GM18505 (cell line): ENCODE measurements around the gene WDFY4.
"Not testable (repeated sequence)": the region's sequence is repeated elsewhere in the genome, so short reads cannot be mapped to it uniquely, and the experiment has no call there.

Experiments
- ATAC-seq: cut with Tn5 transposase; IDR thresholded peaks from one replicate; pipeline ENCODE4 v1.9.1; 2021; ENCODE audit not compliant: unreplicated experiment
- POLR2A ChIP-seq: IDR thresholded peaks from 4 replicates; pipeline ENCODE4 v1.6.1; 2011; ENCODE audit warnings: borderline replicate concordance; ENCODE audit not compliant: insufficient read depth, insufficient read length; ENCODE audit errors: extremely low read depth

Gene WDFY4, protein sequence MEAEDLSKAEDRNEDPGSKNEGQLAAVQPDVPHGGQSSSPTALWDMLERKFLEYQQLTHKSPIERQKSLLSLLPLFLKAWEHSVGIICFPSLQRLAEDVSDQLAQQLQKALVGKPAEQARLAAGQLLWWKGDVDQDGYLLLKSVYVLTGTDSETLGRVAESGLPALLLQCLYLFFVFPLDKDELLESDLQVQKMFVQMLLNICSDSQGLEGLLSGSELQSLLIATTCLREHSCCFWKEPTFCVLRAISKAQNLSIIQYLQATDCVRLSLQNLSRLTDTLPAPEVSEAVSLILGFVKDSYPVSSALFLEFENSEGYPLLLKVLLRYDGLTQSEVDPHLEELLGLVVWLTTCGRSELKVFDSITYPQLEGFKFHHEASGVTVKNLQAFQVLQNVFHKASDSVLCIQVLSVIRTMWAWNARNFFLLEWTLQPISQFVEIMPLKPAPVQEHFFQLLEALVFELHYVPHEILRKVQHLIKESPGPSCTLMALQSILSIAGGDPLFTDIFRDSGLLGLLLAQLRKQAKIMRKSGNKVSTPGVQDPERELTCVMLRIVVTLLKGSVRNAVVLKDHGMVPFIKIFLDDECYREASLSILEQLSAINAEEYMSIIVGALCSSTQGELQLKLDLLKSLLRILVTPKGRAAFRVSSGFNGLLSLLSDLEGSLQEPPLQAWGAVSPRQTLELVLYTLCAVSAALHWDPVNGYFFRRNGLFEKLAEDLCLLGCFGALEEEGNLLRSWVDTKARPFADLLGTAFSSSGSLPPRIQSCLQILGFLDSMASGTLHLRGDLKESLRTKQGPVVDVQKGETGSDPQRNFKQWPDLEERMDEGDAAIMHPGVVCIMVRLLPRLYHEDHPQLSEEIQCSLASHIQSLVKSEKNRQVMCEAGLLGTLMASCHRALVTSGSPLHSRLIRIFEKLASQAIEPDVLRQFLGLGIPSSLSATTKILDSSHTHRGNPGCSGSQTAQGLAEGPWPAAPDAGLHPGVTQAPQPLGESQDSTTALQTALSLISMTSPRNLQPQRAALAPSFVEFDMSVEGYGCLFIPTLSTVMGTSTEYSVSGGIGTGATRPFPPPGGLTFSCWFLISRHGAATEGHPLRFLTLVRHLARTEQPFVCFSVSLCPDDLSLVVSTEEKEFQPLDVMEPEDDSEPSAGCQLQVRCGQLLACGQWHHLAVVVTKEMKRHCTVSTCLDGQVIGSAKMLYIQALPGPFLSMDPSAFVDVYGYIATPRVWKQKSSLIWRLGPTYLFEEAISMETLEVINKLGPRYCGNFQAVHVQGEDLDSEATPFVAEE (N-terminal part only)

DNA sequence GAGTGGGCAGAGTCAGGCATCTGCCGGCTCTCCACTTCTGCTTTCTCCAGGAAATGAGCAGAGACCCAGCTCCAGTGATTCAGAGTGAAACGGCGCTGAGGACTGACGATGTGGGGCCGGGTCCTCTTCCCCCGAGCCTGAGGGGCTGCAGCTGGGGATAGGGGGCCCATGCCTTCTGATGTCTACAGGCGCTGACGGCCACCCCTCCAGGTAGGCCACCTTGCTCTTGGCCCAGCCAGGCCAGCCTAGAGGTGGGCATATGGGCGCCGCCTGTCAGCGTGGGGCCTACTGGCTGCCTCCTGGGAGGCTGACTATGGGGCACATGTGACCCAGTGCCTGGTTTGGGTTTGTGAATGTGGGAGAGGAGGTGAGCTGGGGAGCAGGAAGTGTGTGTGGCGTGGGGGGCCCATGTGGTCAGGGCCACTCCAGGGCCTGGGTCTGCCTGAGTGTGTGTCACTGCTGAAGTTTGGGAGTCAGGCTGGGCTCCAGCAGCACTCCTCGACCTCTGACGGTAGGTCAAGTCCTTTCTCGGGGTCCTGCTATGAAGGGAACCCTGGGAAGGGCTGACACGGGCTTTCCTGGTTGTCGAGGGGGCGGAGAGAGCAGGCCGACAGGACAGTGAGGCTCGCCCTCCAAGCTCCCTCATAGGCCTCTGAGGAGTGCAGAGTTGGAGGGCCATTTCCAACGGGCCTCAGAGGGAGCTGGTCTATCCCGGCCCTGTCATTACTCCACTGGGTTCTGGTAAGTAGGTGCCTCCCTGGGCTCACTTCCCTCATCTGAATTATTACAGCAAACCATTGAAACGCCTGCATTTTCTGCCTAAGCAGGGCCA is at the start of gene WDFY4:
Gene WDFY4 (plus strand): TSS at position 82 of the 832 bp plus-strand sequence. CDS start 24,860 bp downstream, outside the sequence.
- peak; percentile 78 for TF ChIP-seq POLR2A
- peak; percentile 59 for ATAC-seq

DNA sequence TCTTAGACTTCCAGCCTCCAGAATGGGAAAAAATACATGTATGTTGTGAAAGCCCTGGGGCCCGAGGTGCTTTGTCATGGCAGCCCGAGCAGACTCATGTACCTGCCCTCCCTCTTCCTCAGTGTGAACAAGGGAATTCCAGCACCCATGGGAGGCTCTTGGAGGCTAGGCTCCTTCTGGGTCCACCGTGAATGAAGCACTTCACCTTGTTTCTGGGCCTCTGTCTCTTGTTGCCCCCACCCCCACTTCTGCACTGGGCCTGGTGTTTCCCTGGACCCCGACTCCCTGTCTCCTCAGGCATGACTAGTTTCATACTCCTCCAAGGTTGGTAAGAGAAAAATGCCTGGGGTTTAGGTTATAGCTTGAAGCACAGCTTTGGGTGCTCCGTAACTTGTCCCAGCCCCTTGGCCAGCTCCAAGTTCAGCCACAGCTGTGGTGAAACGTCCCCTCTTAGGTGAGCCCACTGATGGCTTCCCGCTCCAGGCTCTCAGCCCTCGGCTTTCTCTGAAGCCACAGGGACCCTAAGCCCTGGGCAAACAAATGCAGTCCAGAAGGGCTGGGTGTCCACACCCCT is 49.6 kb upstream of the WDFY4 start:
- ATAC-seq = no peak

GRCh38 chr10:48636231-48636630 is 48.4 kb upstream of the WDFY4 start:
- TF ChIP-seq POLR2A = no peak
- no peak for ATAC-seq

More for the DNA sequence above, 49.6 kb upstream of the WDFY4 start:
- no peak for TF ChIP-seq POLR2A

- TF ChIP-seq POLR2A = no peak
- ATAC-seq = no peak
Observed at GRCh38 chr10:48636901-48637300, 47.8 kb upstream of the WDFY4 start.

DNA sequence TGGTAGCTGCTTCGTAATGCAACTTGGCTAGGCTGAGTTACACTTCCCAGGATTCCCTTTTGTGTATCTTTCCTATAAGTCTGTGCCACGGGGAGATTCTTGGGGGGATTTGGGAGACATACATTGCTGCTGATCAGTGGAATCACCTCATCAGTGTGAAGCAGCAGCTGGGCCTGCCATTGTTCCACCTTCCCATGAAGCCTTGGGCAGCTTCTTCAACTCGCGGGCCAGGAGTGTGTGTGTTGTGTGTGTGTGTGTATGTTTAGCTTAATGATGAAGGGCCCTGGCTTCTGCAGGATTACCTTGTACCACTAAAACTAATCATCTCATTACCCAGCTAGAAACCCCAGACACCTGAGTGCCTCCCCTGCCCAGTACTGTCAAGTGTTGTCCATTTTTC is 46.5 kb upstream of the WDFY4 start:
- no peak for TF ChIP-seq POLR2A
- ATAC-seq = no peak

DNA sequence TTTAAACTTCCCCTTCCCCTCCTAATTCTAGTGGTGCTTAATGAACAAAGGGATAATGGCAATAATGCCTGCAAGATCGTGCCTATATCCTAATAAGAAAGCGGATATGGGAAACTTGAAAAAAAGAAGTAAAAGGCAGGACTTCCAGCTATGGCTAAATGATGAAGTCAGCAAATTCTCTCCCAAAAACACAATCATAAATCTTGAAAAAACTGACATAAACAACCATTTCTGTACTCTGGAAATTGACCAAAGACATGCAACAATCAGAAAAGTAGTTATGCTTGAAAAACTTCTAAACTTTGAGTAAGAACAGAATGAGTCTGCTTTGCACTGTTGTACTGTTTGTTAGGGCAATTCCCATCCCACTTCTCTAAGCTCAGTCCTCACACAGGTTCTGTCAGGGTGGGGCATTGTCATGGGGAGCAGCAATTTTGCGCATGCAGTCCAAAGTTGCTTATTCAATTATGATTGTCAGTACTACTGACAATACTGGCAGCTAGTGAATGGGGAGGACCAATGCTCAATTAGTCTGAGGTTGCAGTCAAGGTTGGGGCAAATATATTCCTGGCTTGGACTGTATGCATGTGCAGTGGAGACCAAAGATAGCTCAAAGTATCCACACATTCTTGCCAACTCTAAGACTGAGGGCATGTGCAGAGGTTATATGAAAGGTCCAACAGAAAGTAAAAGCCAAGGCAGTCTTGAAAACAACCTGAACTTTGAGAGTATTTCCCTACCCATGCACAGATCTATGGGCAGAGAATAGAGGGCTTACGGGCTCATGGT is 45.7 kb upstream of the WDFY4 start:
- ATAC-seq = no peak
- no peak for TF ChIP-seq POLR2A

DNA sequence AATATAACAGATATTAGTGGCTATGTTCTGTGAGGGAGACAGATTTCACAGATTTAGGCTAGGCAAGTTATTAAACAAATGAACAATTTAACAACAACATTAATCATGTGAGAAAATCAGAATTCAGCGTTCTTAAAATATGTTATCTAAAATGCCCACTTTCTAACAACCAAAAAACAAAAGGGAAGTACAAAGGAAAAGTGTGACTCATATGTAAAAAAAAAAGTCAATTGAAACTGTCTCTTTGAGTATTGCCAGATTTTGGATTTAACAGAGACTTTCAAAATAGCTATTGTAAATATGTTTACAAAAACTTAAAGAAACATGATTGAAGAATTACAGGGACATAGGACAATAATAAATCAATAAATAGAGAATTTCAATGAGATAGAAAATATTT is 45.0 kb upstream of the WDFY4 start:
- no peak for TF ChIP-seq POLR2A
- ATAC-seq = no peak

DNA sequence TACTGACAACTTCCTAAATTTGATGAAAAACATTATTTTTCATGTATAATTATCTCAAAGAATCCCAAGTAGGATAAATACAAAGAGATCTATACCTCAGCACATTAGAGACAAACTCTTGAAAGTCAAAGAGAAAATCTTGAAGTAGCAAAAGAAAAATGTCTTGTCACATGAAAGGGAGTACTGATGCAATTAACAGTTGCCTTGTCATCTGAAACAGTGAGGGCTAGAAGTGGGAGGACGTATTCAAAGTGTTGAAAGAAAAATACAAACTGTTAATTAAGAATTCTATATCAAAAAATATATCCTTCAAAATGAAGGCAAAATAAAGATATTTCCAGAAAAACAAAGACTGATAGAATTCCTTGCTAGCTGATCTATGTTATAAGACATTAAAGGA is 44.3 kb upstream of the WDFY4 start:
- no peak for ATAC-seq
- TF ChIP-seq POLR2A = no peak

DNA sequence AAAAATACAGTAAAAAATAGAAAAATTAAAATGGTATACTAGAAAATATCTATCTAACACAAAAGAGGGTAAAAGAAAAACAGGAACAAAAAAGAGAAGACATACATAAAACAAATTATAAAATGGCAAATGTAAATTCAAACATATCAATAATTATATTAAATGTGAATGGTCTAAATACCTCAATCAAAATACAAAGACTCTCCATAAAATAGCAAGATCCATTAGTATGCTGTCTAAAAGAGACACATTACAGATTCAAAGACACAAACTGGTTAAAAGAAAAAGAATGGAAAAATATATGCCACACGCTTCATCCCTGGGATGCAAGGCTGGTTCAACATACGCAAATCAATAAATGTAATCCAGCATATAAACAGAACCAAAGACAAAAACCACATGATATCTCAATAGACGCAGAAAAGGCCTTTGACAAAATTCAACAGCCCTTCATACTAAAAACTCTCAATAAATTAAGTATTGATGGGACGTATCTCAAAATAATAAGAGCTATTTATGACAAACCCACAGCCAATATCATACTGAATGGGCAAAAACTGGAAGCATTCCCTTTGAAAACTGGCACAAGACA is 43.5 kb upstream of the WDFY4 start:
- ATAC-seq = not testable (repeated sequence)

GRCh38 chr10:48645600-48645999 is 39.1 kb upstream of the WDFY4 start:
- ATAC-seq = no peak
- no peak for TF ChIP-seq POLR2A

DNA sequence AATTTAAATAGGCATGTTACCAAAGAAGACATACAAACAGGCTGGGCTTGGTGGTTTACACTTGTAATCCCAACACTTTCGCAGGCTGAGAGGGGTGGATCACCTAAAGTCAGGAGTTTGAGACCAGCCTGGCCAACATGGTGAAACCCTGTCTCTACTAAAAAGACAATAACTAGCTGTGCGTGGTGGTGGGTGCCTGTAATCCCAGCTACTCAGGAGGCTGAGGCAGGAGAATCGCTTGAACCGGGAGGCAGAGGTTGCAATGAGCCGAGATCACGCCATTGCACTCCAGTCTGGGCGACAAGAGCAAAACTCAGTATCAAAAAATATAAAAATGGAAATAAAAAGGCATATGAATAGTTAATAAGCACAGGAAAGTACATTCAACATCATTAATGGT is 37.6 kb upstream of the WDFY4 start:
- not testable (repeated sequence) for ATAC-seq
